Thoracic aorta (tissue), 2 donors: ENCODE results near the gene VPS16. TPM values are rescaled to one million over a fixed set of nuclear protein-coding genes. Genes with fewer than 3 reads are reported as not detected.
"Not testable (repeated sequence)": the region's sequence is repeated elsewhere in the genome, so short reads cannot be mapped to it uniquely, and the experiment has no call there.

Source experiments
- ATAC-seq: fragments of 150-250 bp; one replicate; pipeline ENCODE4 v1.8.0; 2017; ENCODE audit warnings: low read depth; ENCODE audit not compliant: insufficient number of reproducible peaks, low FRiP score
- DNase-seq: peaks from one replicate; pipeline ENCODE4 v3.0.0-alpha.2; 2020; ENCODE audit warnings: low spot score
- H3K27ac ChIP-seq, 2 donors: fragments of 200-600 bp; sonication (generic); 1 replicate in 1 of 2; 2 replicates in 1 of 2; pipeline ENCODE4 v1.5.1; 2016; ENCODE audit warnings: mild to moderate bottlenecking in 2 of 2, moderate library complexity in 2 of 2
- H3K27me3 ChIP-seq: fragments of 200-600 bp; sonication (generic); replicated peaks from 2 replicates; pipeline ENCODE4 v1.6.0; 2016; ENCODE audit warnings: mild to moderate bottlenecking; ENCODE audit not compliant: insufficient read depth
- H3K36me3 ChIP-seq: fragments of 200-600 bp; sonication (generic); one replicate; pipeline ENCODE4 v1.5.1; 2016
- H3K4me1 ChIP-seq, 2 donors: fragments of 200-600 bp; sonication (generic); 1 replicate in 1 of 2; 2 replicates in 1 of 2; pipeline versions ENCODE4 v1.5.1 to v1.6.0; 2016; ENCODE audit warnings: low read depth in 2 of 2, mild to moderate bottlenecking in 1 of 2; ENCODE audit not compliant: control insufficient read depth in 1 of 2
- H3K4me3 ChIP-seq: fragments of 200-600 bp; sonication (generic); 2 replicates; pipeline ENCODE4 v1.5.1; 2016; ENCODE audit warnings: mild to moderate bottlenecking
- H3K9me3 ChIP-seq: fragments of 200-600 bp; sonication (generic); 2 replicates; pipeline ENCODE4 v1.5.1; 2016
- total RNA-seq, 2 donors: library from RNA; depleted of rRNA; stranded (reverse); fragments of >200 nt; gene quantifications; one replicate each; pipeline versions ENCODE4 v1.1.0 to v1.2.3, GENCODE V29; 2016
- TF ChIP-seq, protein P1 (sequence below): fragments of 200-600 bp; sonication (generic); IDR thresholded peaks from one replicate; pipeline ENCODE4 v1.5.1; 2019; ENCODE audit warnings: antibody characterized with exemption

The VPS16 gene
- total RNA-seq, 2 donors from 2014 or later: 21.8 to 24.2 TPM

DNA sequence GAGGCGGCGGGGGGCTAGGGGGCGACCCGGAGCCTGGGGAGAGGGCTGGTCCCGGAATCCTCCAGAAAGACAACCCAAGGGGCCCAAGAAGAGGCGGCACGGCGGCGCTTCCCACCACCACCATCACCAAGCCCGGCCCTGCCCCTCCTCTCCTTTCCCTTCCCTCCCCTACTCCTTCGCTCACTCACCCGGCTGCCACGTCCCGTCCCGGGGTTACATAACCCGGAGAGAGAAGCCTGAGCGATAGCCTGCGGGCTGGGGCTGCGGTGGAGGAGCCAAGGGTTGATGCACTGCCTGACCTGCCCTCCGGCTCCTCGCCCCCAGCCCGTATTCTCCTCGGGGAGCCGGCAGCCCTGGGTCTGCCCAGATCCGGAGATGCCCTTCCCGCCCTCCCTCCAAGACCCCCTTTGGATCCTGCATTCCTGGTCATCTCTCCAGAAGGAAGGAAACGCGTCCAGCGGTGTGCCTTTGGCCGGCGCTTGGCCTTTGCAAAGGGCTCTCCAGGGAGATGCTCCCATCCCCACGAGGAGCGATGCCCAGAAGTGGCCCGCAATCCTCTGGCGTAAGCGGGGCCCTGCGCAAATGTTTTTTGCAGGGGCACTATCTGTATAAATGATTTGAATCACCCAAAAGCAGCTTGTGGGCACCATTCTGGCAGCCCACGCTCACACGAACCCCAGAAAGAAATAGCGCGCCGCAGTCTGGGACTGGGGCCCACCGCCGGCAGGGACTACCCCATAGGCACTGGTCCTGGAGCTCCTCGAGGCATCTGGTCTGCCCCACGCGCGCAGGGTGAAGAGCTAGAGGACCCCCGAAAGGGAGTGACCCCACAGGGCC, 35.5 kb upstream of the VPS16 start:
- no peak overlapping the region for H3K27ac ChIP-seq
- no peak for ATAC-seq
- H3K9me3 ChIP-seq: no peaks in the 10 kb centered on the region
- H3K27me3 ChIP-seq: peaks cover 7% of the 10 kb centered on the region
- no peaks in the 10 kb centered on the region for H3K36me3 ChIP-seq
- H3K4me1 ChIP-seq: peaks cover 0 to 10% of the 10 kb centered on the region in 2 donors
- DNase-seq: no peak
- TF ChIP-seq, protein P1, sequence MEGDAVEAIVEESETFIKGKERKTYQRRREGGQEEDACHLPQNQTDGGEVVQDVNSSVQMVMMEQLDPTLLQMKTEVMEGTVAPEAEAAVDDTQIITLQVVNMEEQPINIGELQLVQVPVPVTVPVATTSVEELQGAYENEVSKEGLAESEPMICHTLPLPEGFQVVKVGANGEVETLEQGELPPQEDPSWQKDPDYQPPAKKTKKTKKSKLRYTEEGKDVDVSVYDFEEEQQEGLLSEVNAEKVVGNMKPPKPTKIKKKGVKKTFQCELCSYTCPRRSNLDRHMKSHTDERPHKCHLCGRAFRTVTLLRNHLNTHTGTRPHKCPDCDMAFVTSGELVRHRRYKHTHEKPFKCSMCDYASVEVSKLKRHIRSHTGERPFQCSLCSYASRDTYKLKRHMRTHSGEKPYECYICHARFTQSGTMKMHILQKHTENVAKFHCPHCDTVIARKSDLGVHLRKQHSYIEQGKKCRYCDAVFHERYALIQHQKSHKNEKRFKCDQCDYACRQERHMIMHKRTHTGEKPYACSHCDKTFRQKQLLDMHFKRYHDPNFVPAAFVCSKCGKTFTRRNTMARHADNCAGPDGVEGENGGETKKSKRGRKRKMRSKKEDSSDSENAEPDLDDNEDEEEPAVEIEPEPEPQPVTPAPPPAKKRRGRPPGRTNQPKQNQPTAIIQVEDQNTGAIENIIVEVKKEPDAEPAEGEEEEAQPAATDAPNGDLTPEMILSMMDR: no peak
- H3K4me3 ChIP-seq: no peak overlapping the region

DNA sequence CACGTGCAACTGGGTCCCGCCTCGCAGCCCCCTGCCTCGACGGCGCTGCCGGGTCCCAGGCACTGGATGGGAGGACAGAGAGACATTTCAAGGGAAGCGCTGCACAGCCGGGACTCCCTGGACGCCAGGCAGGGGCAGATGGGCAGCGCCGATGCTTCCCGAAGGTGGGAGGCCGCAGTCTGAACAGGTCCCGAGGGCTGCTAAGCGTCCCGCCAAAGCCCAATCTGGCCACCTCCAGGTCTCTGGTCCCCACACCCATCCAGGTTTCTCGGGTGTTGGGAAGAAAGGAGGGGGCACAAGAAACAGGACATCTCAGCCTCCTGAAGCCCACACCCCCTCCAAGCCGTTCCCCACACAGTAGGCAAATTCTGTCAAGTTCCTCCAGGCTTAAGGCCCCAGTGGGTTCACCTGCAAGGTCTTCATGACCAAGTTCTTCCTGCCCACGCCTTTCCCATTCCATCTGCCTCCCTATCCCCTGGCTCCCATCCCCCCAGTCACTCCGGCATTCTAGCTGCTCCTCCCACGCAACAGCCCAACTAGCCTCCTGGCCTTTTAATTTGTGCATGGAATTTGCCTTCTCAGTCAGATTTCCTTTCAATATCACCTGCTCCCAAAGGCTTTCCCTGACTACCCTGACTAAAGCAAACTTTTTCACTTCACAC, 34.7 kb upstream of the VPS16 start:
- H3K4me1 ChIP-seq: peaks cover 0 to 6% of the 10 kb centered on the region in 2 donors
- TF ChIP-seq, protein P1: no peak
- H3K9me3 ChIP-seq: no peaks in the 10 kb centered on the region
- H3K27ac ChIP-seq: no peak overlapping the region
- peaks cover 7% of the 10 kb centered on the region for H3K27me3 ChIP-seq
- no peak overlapping the region for H3K4me3 ChIP-seq
- H3K36me3 ChIP-seq: no peaks in the 10 kb centered on the region
- no peak for DNase-seq
- no peak for ATAC-seq

DNA sequence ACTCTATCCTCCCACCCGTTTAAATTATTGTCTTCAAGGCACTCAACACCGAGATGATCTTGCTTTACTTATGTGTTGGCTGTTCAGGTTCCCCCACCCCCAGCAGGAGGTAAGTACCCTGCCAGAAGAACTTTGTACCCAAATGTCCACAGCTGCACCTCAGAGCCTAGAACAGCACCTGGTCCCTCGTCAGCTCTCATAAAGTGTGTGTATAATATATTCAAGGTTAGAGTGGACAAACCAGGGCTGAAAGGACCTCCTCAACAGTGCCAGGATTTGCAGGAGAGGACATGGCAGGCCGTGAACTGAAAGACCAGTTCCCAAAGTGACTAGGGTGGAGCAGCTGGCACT, 34.2 kb upstream of the VPS16 start:
- ATAC-seq (no peak), DNase-seq (no peak)
- Histone ChIP-seq H3K27me3 (peaks cover 7% of the 10 kb centered on the region), H3K27ac (no peak overlapping the region), H3K4me1 (peaks cover 0 to 6% of the 10 kb centered on the region in 2 donors), H3K9me3 (no peaks in the 10 kb centered on the region), H3K4me3 (no peak overlapping the region), H3K36me3 (no peaks in the 10 kb centered on the region)
- TF ChIP-seq, protein P1: no peak

DNA sequence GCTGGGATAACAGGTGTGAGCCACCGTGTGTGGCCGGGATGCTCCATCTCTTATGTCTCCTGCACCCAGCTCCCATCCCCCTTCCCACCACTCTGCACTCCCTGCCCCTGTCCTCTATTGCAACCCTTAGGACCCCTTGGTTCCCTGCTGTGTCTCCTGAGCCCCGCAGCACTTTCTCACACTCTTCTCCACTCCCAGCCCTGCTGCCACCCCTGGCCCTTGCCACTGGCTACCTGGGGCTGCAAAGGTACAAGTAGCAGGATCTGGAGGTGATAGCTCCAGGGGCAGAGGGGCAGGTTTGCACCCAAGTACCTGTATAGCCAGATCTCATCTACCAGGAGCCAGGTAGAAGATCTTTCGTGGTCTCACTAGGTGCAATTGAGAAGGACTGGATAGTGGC, 33.5 kb upstream of the VPS16 start:
- ATAC-seq (no peak), DNase-seq (no peak)
- Histone ChIP-seq H3K27ac (no peak overlapping the region), H3K4me1 (peaks cover 0 to 6% of the 10 kb centered on the region in 2 donors), H3K4me3 (no peak overlapping the region), H3K9me3 (no peaks in the 10 kb centered on the region), H3K36me3 (no peaks in the 10 kb centered on the region), H3K27me3 (peaks cover 7% of the 10 kb centered on the region)
- TF ChIP-seq, protein P1: no peak

DNA sequence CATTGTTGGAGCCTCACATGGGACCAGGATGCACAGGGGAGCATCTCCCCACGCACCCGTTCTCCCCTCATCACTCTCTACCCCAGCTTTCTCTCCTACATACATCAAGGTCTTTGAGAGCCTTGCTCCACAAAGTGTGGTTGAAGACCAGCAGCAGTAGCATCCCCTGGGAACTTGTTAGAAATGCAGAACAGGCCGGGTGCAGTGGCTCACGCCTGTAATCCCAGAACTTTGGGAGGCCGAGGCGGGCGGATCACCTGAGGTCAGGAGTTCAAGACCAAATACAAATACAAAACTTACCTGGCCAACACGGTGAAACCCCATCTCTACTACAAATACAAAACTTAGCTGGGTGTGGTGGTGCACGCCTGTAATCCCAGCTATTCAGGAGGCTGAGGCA, 32.6 kb upstream of the VPS16 start:
- ATAC-seq: not testable (repeated sequence)

More for the DNA sequence above, 32.6 kb upstream of the VPS16 start:
- H3K4me1 ChIP-seq, DNase-seq, H3K9me3 ChIP-seq, H3K27ac ChIP-seq, H3K27me3 ChIP-seq, H3K36me3 ChIP-seq, H3K4me3 ChIP-seq: not testable (repeated sequence)
